Kidney epithelial cell (primary cell): ENCODE data around the gene IGF2BP2. TPM values are rescaled to one million over a fixed set of nuclear protein-coding genes. Genes with fewer than 3 reads are reported as not detected.

Experiments
- DNase-seq: peaks from one replicate; pipeline ENCODE4 v3.0.0-alpha.2; 2010; ENCODE audit warnings: low read depth
- H3K27me3 ChIP-seq: 2 replicates; pipeline ENCODE4 v1.6.0; 2011; ENCODE audit warnings: low read length; ENCODE audit not compliant: control insufficient read depth, insufficient read depth
- H3K36me3 ChIP-seq: 2 replicates; pipeline ENCODE4 v1.5.1; 2011; ENCODE audit warnings: low read length; ENCODE audit not compliant: control insufficient read depth, insufficient read depth
- H3K4me3 ChIP-seq: 2 replicates; pipeline ENCODE4 v1.5.1; 2011; ENCODE audit warnings: low read depth, mild to moderate bottlenecking, control low read depth, low read length
- CTCF ChIP-seq: IDR thresholded peaks from 2 replicates; pipeline ENCODE4 v1.5.1; 2011; ENCODE audit warnings: mild to moderate bottlenecking, moderate library complexity, low read length, control low read depth, inconsistent platforms; ENCODE audit not compliant: insufficient read depth, poor library complexity, severe bottlenecking
- total RNA-seq: library from RNA; depleted of rRNA; stranded (reverse); fragments of >200 nt; gene quantifications from 2 replicates; pipeline ENCODE4 v1.2.3, GENCODE V29; 2015

Gene IGF2BP2
- total RNA-seq, 1 donor from 2014 or later: 77.0 TPM

DNA sequence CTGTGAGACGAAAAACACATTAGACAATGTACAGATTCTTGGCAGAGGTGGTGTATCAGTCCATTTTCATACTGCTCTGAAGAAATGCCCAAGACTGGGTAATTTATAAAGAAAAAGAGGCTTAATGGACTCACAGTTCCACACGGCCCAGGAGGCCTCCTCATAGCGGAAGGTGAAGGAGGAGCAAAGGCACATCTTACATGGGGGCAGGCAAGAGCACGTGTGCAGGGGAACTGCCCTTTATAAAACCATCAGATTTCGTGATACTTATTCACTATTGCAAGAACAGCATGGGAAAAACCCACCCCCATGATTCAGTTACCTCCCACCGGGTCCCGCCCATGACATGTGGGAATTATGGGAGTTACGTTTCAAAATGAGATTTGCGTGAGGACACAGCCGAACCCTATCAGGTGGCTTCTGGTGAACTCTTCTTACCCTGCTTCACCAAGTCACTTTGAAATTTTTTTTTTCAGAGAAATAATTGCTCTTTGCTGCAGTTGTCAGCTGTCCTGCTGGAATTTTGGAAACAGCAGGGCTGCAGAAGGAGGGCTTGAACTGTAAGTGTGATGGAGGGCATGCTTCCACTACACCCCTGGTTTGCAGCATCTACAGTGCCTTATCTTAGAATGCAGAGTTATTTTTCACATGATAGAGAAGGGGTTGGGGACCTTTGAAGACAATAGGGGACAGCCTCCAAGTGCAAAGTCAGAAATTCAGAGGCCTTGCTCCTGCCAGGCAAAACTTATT, 2.9 kb upstream of the IGF2BP2 start:
- H3K36me3 ChIP-seq: no peaks in the 10 kb centered on the region
- no peak overlapping the region for H3K4me3 ChIP-seq
- no peaks in the 10 kb centered on the region for H3K27me3 ChIP-seq
- TF ChIP-seq CTCF: no peak
- no peak for DNase-seq

- H3K36me3 ChIP-seq: no peaks in the 10 kb centered on the region
- TF ChIP-seq CTCF: no peak
- no peak for DNase-seq
- H3K4me3 ChIP-seq: peak overlapping the region; percentile 95
- H3K27me3 ChIP-seq: no peaks in the 10 kb centered on the region
Observed at GRCh38 chr3:185825639-185826481, 1.0 kb upstream of the IGF2BP2 start.

DNA sequence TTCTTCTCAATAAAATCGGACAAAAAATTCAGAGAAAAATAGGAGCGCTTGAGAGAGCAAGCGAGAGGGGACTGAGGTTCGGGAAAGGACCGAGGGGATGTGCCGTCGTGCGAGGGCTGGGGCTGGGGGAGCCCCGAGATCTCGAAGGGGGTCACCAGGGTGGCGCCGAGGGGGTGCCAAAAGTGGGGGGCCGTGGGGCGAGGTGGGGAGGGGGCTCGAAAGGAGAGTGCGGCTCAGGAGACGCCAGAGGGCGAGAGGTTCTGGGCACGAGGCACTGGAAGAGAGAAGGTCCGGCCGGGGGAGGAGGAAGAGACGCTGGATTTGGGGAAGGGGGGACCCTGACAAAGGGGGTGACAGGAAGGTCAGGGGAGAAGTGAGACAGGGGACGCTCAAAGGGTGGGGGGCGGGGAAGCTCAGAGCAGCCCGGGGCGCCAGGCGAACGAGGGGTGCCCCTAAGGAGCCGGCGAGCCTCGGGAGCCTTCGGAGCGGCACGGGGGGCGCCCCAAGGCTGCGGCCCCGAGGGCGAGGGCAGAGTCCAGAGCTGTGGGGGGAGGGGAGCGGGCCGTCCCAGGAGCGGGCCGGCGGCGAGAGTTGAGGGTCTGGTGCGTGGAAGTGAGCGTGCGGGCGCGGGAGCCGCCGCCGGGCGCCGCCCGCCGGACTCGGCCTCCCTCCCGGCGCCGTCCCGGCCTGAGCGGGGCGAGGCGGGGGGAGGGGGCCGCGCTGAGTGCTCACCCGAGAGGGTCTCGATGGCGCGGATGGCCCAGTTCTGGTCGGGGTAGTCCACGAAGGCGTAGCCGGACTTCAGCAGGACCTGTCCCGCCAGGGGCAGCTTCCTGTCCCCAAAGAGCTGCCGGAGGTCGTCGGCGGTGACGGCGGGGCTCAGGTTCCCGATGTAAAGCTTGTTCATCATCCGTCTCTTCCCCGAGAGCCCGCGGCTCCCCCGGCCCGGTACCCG, 514 bp downstream of the IGF2BP2 start:
- DNase-seq: no peak
- Histone ChIP-seq H3K27me3 (no peaks in the 10 kb centered on the region), H3K36me3 (no peaks in the 10 kb centered on the region), H3K4me3 (peak overlapping the region; percentile 95)
- no peak for TF ChIP-seq CTCF

GRCh38 chr3:185823078-185824044, 1.5 kb downstream of the IGF2BP2 start:
- no peak for DNase-seq
- peak; percentile 34 for TF ChIP-seq CTCF
- H3K36me3 ChIP-seq: no peaks in the 10 kb centered on the region
- H3K4me3 ChIP-seq: peak overlapping the region; percentile 95
- no peaks in the 10 kb centered on the region for H3K27me3 ChIP-seq
